HEK293T (cell line): Measurements from ENCODE around the gene DOCK9.

Experiments used
- CTCF ChIA-PET: fragments of 350-600 bp; formaldehyde crosslinking; extraction: SDS; loops from one replicate; lab custom pipeline; 2021; ENCODE audit warnings: antibody characterized with exemption, inconsistent platforms; lab: Yijun Ruan, JAX
- POLR2A ChIA-PET: fragments of 350-600 bp; formaldehyde crosslinking; extraction: SDS; loops from one replicate; lab custom pipeline; 2020; ENCODE audit warnings: antibody characterized with exemption, inconsistent platforms; lab: Yijun Ruan, JAX
- DNase-seq: peaks from one replicate; pipeline ENCODE4 v3.0.0; 2012; ENCODE audit warnings: mixed read lengths; ENCODE audit errors: extremely low spot score
- ARNT ChIP-seq: fragments of 450-650 bp; IDR thresholded peaks from 2 replicates; pipeline ENCODE4 v1.6.1; 2017; ENCODE audit warnings: mild to moderate bottlenecking
- BHLHE40 ChIP-seq: fragments of 450-650 bp; IDR thresholded peaks from 2 replicates; pipeline ENCODE4 v1.6.1; 2016; ENCODE audit warnings: mild to moderate bottlenecking, moderate library complexity, borderline replicate concordance
- CTBP1 ChIP-seq: fragments of 450-650 bp; IDR thresholded peaks from 2 replicates; pipeline ENCODE4 v1.6.1; 2016; ENCODE audit warnings: borderline replicate concordance
- ELF4 ChIP-seq: fragments of 450-650 bp; IDR thresholded peaks from 2 replicates; pipeline ENCODE4 v1.6.1; 2017; ENCODE audit warnings: antibody characterized with exemption
- FOXA1 ChIP-seq: fragments of 450-650 bp; IDR thresholded peaks from 2 replicates; pipeline ENCODE4 v1.6.1; 2016; ENCODE audit warnings: mild to moderate bottlenecking
- FOXK2 ChIP-seq: fragments of 450-650 bp; IDR thresholded peaks from 2 replicates; pipeline ENCODE4 v1.6.1; 2016; ENCODE audit warnings: mild to moderate bottlenecking
- FOXM1 ChIP-seq: fragments of 450-650 bp; IDR thresholded peaks from 2 replicates; pipeline ENCODE4 v1.6.1; 2017; ENCODE audit warnings: mild to moderate bottlenecking, borderline replicate concordance
- HDGF ChIP-seq: fragments of 450-650 bp; IDR thresholded peaks from 2 replicates; pipeline ENCODE4 v1.6.1; 2017; ENCODE audit warnings: antibody characterized with exemption, borderline replicate concordance
- L3MBTL2 ChIP-seq: fragments of 450-650 bp; conservative IDR thresholded peaks from 2 replicates; pipeline ENCODE4 v1.6.1; 2016; ENCODE audit warnings: mild to moderate bottlenecking
- LEF1 ChIP-seq: fragments of 450-650 bp; IDR thresholded peaks from 2 replicates; pipeline ENCODE4 v1.6.1; 2017; ENCODE audit warnings: mild to moderate bottlenecking, borderline replicate concordance
- NFRKB ChIP-seq: fragments of 450-650 bp; IDR thresholded peaks from 2 replicates; pipeline ENCODE4 v1.6.1; 2016; ENCODE audit warnings: mild to moderate bottlenecking, moderate library complexity
- PKNOX1 ChIP-seq: fragments of 450-650 bp; IDR thresholded peaks from 2 replicates; pipeline ENCODE4 v1.6.1; 2016
- SP1 ChIP-seq: fragments of 450-650 bp; IDR thresholded peaks from 2 replicates; pipeline ENCODE4 v1.6.1; 2017
- SUZ12 ChIP-seq: fragments of 450-650 bp; IDR thresholded peaks from 2 replicates; pipeline ENCODE4 v1.6.1; 2016; ENCODE audit warnings: mild to moderate bottlenecking
- TARDBP ChIP-seq: fragments of 450-650 bp; IDR thresholded peaks from 2 replicates; pipeline ENCODE4 v1.6.1; 2016
- ZNF384 ChIP-seq: fragments of 450-650 bp; IDR thresholded peaks from 2 replicates; pipeline ENCODE4 v1.6.1; 2016

Gene DOCK9

GRCh38 chr13:98967491-98967890 lies 10.4 kb downstream of the DOCK9 start:
- no peak for DNase-seq
- no peak for TF ChIP-seq LEF1
- ChIA-PET CTCF (interaction anchor here (0.7 kb wide), 1 partner anchor 14 kb away, joined by 4 read pairs; no protein-coding TSS in a partner anchor), POLR2A (no interaction called here)

- TF ChIP-seq TARDBP = no peak
- TF ChIP-seq FOXK2 = no peak
- TF ChIP-seq BHLHE40 = no peak
- no peak for TF ChIP-seq CTBP1
- no peak for TF ChIP-seq ARNT
- no peak for TF ChIP-seq LEF1
- TF ChIP-seq NFRKB = no peak
- no peak for TF ChIP-seq ELF4
- no peak for TF ChIP-seq HDGF
- no peak for TF ChIP-seq L3MBTL2
- TF ChIP-seq SP1 = no peak
- no peak for TF ChIP-seq FOXA1
- TF ChIP-seq FOXM1 = no peak
- TF ChIP-seq PKNOX1 = no peak
- TF ChIP-seq SUZ12 = no peak
- CTCF ChIA-PET = no interaction called here
- no peak for DNase-seq
- POLR2A ChIA-PET = no interaction called here
These were observed 11.8 kb downstream of the DOCK9 start for GRCh38 chr13:98966019-98966418.

GRCh38 chr13:98965325-98965724 lies 12.5 kb downstream of the DOCK9 start:
- TF ChIP-seq TARDBP (no peak), NFRKB (no peak), PKNOX1 (no peak), ARNT (no peak), CTBP1 (no peak), HDGF (no peak), SP1 (no peak), L3MBTL2 (no peak), FOXA1 (no peak), FOXM1 (no peak), LEF1 (no peak), ZNF384 (no peak), ELF4 (no peak), FOXK2 (no peak)
- ChIA-PET POLR2A (no interaction called here), CTCF (no interaction called here)
- no peak for DNase-seq

GRCh38 chr13:98963917-98964316 lies 13.9 kb downstream of the DOCK9 start:
- CTCF ChIA-PET = no interaction called here

GRCh38 chr13:98962901-98963590 lies 14.8 kb downstream of the DOCK9 start:
- DNase-seq = no peak
- POLR2A ChIA-PET = no interaction called here
- CTCF ChIA-PET = no interaction called here
- TF ChIP-seq TARDBP (no peak), ZNF384 (no peak), HDGF (no peak), ARNT (no peak), SUZ12 (no peak), NFRKB (no peak), ELF4 (no peak), L3MBTL2 (no peak), CTBP1 (no peak), SP1 (no peak), FOXK2 (no peak), LEF1 (no peak), FOXM1 (no peak), FOXA1 (no peak), PKNOX1 (no peak), BHLHE40 (no peak)

More at GRCh38 chr13:98963917-98964316, 13.9 kb downstream of the DOCK9 start:
- POLR2A ChIA-PET = no interaction called here
- TF ChIP-seq ZNF384 (no peak), ELF4 (no peak), NFRKB (no peak), L3MBTL2 (no peak), FOXA1 (no peak), LEF1 (no peak), FOXK2 (no peak), HDGF (no peak), BHLHE40 (no peak), SUZ12 (no peak), PKNOX1 (no peak), ARNT (no peak), SP1 (no peak), FOXM1 (no peak), TARDBP (no peak)
- DNase-seq = no peak

- CTCF ChIA-PET = no interaction called here
- POLR2A ChIA-PET = no interaction called here
- TF ChIP-seq BHLHE40 = no peak
- TF ChIP-seq FOXK2 = no peak
- TF ChIP-seq SP1 = no peak
- no peak for TF ChIP-seq FOXM1
- no peak for TF ChIP-seq SUZ12
- TF ChIP-seq LEF1 = no peak
- no peak for TF ChIP-seq HDGF
- no peak for TF ChIP-seq ZNF384
- TF ChIP-seq FOXA1 = no peak
- no peak for TF ChIP-seq NFRKB
- no peak for TF ChIP-seq CTBP1
- no peak for DNase-seq
These were observed 16.3 kb downstream of the DOCK9 start for GRCh38 chr13:98961503-98962105.
